Measurements from ENCODE around the gene NOL6. TPM values are rescaled to one million over a fixed set of nuclear protein-coding genes. Genes with fewer than 3 reads are reported as not detected.

NOL6 gene
- total and polyA plus RNA-seq, 2 experiments from 2014 or later, result 25.0 to 58.4 TPM

DNA sequence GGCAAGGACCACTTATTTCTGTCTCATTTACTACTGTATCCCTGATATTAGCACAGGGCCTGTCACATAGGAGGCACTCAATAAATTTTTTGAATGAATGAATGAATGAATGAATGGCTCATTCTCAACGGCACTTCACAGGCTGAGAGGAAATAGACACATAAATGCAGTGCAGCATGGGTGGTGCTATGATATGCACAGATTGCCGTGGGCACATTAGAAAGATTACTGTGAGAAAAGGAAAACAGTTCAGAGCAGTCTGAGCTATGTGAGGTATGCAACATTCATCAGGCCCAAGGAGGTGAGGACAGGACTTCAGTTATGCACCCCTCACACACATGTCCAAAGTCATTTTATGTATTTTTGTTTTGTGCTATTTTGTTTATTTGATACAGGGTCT lies 6.4 kb upstream of the NOL6 start:
- Mint-ChIP-seq H3K9me3 (no peaks in the 10 kb centered on the region), H3K4me3 (no peak overlapping the region), H3K4me1 (no peaks in the 10 kb centered on the region; the same call in 2 of the 3 replicates), H3K27me3 (ENCODE audit: insufficient read depth, low read depth, poor library complexity) (peaks cover 4% of the 10 kb centered on the region), H3K27ac (no peak overlapping the region), H3K36me3 (ENCODE audit: low read depth) (no peaks in the 10 kb centered on the region)
- Histone ChIP-seq H3K4me1 (ENCODE audit: insufficient read depth) (no peaks in the 10 kb centered on the region), H3K4me3 (no peak overlapping the region), H3K4me2 (no peak overlapping the region), H2AFZ (no peak overlapping the region), H3K36me3 (ENCODE audit: insufficient read depth) (no peaks in the 10 kb centered on the region), H3K27me3 (ENCODE audit: insufficient read depth) (no peaks in the 10 kb centered on the region), H4K20me1 (replicated peaks; ENCODE audit: insufficient read depth) (no peaks in the 10 kb centered on the region), H3F3A (replicated peaks; ENCODE audit: low read depth) (no peaks in the 10 kb centered on the region), H3K27ac (ENCODE audit: low read depth) (no peak overlapping the region), H3K79me2 (replicated peaks; ENCODE audit: insufficient read depth) (no peaks in the 10 kb centered on the region), H3K9me2 (ENCODE audit: insufficient read depth) (no peaks in the 10 kb centered on the region)
- no peak for TF ChIP-seq NANOG (IDR thresholded peaks at IDR 0.05; ENCODE audit: borderline replicate concordance)
- TF ChIP-seq JUNB (IDR thresholded peaks at IDR 0.05; ENCODE audit: unreplicated experiment), result no peak
- TF ChIP-seq, protein P1, sequence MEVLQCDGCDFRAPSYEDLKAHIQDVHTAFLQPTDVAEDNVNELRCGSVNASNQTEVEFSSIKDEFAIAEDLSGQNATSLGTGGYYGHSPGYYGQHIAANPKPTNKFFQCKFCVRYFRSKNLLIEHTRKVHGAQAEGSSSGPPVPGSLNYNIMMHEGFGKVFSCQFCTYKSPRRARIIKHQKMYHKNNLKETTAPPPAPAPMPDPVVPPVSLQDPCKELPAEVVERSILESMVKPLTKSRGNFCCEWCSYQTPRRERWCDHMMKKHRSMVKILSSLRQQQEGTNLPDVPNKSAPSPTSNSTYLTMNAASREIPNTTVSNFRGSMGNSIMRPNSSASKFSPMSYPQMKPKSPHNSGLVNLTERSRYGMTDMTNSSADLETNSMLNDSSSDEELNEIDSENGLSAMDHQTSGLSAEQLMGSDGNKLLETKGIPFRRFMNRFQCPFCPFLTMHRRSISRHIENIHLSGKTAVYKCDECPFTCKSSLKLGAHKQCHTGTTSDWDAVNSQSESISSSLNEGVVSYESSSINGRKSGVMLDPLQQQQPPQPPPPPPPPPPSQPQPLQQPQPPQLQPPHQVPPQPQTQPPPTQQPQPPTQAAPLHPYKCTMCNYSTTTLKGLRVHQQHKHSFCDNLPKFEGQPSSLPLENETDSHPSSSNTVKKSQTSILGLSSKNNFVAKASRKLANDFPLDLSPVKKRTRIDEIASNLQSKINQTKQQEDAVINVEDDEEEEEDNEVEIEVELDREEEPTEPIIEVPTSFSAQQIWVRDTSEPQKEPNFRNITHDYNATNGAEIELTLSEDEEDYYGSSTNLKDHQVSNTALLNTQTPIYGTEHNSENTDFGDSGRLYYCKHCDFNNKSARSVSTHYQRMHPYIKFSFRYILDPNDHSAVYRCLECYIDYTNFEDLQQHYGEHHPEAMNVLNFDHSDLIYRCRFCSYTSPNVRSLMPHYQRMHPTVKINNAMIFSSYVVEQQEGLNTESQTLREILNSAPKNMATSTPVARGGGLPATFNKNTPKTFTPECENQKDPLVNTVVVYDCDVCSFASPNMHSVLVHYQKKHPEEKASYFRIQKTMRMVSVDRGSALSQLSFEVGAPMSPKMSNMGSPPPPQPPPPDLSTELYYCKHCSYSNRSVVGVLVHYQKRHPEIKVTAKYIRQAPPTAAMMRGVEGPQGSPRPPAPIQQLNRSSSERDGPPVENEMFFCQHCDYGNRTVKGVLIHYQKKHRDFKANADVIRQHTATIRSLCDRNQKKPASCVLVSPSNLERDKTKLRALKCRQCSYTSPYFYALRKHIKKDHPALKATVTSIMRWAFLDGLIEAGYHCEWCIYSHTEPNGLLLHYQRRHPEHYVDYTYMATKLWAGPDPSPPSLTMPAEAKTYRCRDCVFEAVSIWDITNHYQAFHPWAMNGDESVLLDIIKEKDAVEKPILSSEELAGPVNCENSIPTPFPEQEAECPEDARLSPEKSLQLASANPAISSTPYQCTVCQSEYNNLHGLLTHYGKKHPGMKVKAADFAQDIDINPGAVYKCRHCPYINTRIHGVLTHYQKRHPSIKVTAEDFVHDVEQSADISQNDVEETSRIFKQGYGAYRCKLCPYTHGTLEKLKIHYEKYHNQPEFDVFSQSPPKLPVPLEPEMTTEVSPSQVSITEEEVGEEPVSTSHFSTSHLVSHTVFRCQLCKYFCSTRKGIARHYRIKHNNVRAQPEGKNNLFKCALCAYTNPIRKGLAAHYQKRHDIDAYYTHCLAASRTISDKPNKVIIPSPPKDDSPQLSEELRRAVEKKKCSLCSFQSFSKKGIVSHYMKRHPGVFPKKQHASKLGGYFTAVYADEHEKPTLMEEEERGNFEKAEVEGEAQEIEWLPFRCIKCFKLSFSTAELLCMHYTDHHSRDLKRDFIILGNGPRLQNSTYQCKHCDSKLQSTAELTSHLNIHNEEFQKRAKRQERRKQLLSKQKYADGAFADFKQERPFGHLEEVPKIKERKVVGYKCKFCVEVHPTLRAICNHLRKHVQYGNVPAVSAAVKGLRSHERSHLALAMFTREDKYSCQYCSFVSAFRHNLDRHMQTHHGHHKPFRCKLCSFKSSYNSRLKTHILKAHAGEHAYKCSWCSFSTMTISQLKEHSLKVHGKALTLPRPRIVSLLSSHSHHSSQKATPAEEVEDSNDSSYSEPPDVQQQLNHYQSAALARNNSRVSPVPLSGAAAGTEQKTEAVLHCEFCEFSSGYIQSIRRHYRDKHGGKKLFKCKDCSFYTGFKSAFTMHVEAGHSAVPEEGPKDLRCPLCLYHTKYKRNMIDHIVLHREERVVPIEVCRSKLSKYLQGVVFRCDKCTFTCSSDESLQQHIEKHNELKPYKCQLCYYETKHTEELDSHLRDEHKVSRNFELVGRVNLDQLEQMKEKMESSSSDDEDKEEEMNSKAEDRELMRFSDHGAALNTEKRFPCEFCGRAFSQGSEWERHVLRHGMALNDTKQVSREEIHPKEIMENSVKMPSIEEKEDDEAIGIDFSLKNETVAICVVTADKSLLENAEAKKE (CRISPR knock-in tag; IDR thresholded peaks at IDR 0.05), result no peak
- TF ChIP-seq POLR2AphosphoS5 (IDR thresholded peaks at IDR 0.05; ENCODE audit: low read depth), result no peak
- TF ChIP-seq EZH2 (IDR thresholded peaks at IDR 0.05; ENCODE audit: low read depth, unreplicated experiment), result no peak
- no peak for TF ChIP-seq EZH2phosphoT487 (IDR thresholded peaks at IDR 0.05; ENCODE audit: unreplicated experiment)
- TF ChIP-seq, protein P2, sequence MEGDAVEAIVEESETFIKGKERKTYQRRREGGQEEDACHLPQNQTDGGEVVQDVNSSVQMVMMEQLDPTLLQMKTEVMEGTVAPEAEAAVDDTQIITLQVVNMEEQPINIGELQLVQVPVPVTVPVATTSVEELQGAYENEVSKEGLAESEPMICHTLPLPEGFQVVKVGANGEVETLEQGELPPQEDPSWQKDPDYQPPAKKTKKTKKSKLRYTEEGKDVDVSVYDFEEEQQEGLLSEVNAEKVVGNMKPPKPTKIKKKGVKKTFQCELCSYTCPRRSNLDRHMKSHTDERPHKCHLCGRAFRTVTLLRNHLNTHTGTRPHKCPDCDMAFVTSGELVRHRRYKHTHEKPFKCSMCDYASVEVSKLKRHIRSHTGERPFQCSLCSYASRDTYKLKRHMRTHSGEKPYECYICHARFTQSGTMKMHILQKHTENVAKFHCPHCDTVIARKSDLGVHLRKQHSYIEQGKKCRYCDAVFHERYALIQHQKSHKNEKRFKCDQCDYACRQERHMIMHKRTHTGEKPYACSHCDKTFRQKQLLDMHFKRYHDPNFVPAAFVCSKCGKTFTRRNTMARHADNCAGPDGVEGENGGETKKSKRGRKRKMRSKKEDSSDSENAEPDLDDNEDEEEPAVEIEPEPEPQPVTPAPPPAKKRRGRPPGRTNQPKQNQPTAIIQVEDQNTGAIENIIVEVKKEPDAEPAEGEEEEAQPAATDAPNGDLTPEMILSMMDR (conservative IDR thresholded peaks at IDR 0.05; ENCODE audit: low read depth in 2 of 2), result no peak
- TF ChIP-seq ZNF114 (CRISPR knock-in tag; IDR thresholded peaks at IDR 0.05), result no peak
- no peak for TF ChIP-seq STAT1 (IDR thresholded peaks at IDR 0.05; ENCODE audit: unreplicated experiment)
- TF ChIP-seq CREB1 (CRISPR knock-in tag; IDR thresholded peaks at IDR 0.05; ENCODE audit: low read depth), result no peak
- TF ChIP-seq, protein P3, sequence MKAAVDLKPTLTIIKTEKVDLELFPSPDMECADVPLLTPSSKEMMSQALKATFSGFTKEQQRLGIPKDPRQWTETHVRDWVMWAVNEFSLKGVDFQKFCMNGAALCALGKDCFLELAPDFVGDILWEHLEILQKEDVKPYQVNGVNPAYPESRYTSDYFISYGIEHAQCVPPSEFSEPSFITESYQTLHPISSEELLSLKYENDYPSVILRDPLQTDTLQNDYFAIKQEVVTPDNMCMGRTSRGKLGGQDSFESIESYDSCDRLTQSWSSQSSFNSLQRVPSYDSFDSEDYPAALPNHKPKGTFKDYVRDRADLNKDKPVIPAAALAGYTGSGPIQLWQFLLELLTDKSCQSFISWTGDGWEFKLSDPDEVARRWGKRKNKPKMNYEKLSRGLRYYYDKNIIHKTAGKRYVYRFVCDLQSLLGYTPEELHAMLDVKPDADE (IDR thresholded peaks at IDR 0.05), result no peak
- no peak for TF ChIP-seq ZNF331 (CRISPR knock-in tag; IDR thresholded peaks at IDR 0.05; ENCODE audit: low read depth)
- TF ChIP-seq, protein P4, sequence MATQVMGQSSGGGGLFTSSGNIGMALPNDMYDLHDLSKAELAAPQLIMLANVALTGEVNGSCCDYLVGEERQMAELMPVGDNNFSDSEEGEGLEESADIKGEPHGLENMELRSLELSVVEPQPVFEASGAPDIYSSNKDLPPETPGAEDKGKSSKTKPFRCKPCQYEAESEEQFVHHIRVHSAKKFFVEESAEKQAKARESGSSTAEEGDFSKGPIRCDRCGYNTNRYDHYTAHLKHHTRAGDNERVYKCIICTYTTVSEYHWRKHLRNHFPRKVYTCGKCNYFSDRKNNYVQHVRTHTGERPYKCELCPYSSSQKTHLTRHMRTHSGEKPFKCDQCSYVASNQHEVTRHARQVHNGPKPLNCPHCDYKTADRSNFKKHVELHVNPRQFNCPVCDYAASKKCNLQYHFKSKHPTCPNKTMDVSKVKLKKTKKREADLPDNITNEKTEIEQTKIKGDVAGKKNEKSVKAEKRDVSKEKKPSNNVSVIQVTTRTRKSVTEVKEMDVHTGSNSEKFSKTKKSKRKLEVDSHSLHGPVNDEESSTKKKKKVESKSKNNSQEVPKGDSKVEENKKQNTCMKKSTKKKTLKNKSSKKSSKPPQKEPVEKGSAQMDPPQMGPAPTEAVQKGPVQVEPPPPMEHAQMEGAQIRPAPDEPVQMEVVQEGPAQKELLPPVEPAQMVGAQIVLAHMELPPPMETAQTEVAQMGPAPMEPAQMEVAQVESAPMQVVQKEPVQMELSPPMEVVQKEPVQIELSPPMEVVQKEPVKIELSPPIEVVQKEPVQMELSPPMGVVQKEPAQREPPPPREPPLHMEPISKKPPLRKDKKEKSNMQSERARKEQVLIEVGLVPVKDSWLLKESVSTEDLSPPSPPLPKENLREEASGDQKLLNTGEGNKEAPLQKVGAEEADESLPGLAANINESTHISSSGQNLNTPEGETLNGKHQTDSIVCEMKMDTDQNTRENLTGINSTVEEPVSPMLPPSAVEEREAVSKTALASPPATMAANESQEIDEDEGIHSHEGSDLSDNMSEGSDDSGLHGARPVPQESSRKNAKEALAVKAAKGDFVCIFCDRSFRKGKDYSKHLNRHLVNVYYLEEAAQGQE (IDR thresholded peaks at IDR 0.05; ENCODE audit: unreplicated experiment), result no peak
- DNase-seq (ENCODE audit: low spot score) (no peak), ATAC-seq (no peak)

Measured in GM23338 (cell line).